Measurements from ENCODE around the gene PLEKHA8. TPM values are rescaled to one million over a fixed set of nuclear protein-coding genes. Genes with fewer than 3 reads are reported as not detected.

Gene PLEKHA8
- total RNA-seq, 4 donors from 2014 or later = 5.7 to 12.4 (median 7.2) TPM

- no peaks in the 10 kb centered on the region for H3K36me3 ChIP-seq
- no peak for DNase-seq (ENCODE audit: low spot score in 2 of 2)
- TF ChIP-seq CTCF (IDR thresholded peaks at IDR 0.05) (no peak), POLR2AphosphoS5 (IDR thresholded peaks at IDR 0.05) (no peak), POLR2A (IDR thresholded peaks at IDR 0.05) (no peak), EP300 (IDR thresholded peaks at IDR 0.05) (no peak)
- no peak overlapping the region for H3K27ac ChIP-seq
- H3K4me3 ChIP-seq = no peak overlapping the region
- no peaks in the 10 kb centered on the region for H3K4me1 ChIP-seq
- H3K9me3 ChIP-seq = no peaks in the 10 kb centered on the region
- no peaks in the 10 kb centered on the region for H3K27me3 ChIP-seq
Measured at GRCh38 chr7:29995652-29996051, 32.6 kb upstream of the PLEKHA8 start.

GRCh38 chr7:29996321-29996720 lies 31.9 kb upstream of the PLEKHA8 start:
- no peak overlapping the region for H3K27ac ChIP-seq
- no peak for DNase-seq (ENCODE audit: low spot score in 2 of 2)
- H3K9me3 ChIP-seq = no peaks in the 10 kb centered on the region
- H3K36me3 ChIP-seq = no peaks in the 10 kb centered on the region
- no peaks in the 10 kb centered on the region for H3K27me3 ChIP-seq
- no peak overlapping the region for H3K4me3 ChIP-seq
- TF ChIP-seq CTCF (IDR thresholded peaks at IDR 0.05) (no peak), EP300 (IDR thresholded peaks at IDR 0.05) (no peak), POLR2AphosphoS5 (IDR thresholded peaks at IDR 0.05) (no peak)
- no peaks in the 10 kb centered on the region for H3K4me1 ChIP-seq

GRCh38 chr7:29998489-29998888 lies 29.7 kb upstream of the PLEKHA8 start:
- H3K4me1 ChIP-seq = no peaks in the 10 kb centered on the region

GRCh38 chr7:30001998-30002397 lies 26.2 kb upstream of the PLEKHA8 start:
- H3K9me3 ChIP-seq = no peaks in the 10 kb centered on the region

More at GRCh38 chr7:29998489-29998888, 29.7 kb upstream of the PLEKHA8 start:
- Histone ChIP-seq H3K9me3 (no peaks in the 10 kb centered on the region), H3K4me3 (no peak overlapping the region), H3K27ac (no peak overlapping the region), H3K36me3 (no peaks in the 10 kb centered on the region), H3K27me3 (no peaks in the 10 kb centered on the region)
- no peak for TF ChIP-seq EP300 (IDR thresholded peaks at IDR 0.05)
- no peak for TF ChIP-seq POLR2A (IDR thresholded peaks at IDR 0.05)
- no peak for DNase-seq (ENCODE audit: low spot score in 2 of 2)

GRCh38 chr7:30003098-30003497 lies 25.1 kb upstream of the PLEKHA8 start:
- Histone ChIP-seq H3K27me3 (no peaks in the 10 kb centered on the region), H3K4me3 (no peak overlapping the region), H3K9me3 (no peaks in the 10 kb centered on the region), H3K27ac (no peak overlapping the region), H3K4me1 (no peaks in the 10 kb centered on the region), H3K36me3 (no peaks in the 10 kb centered on the region)
- WGBS = 74% methylated on average over 6 of the region's 6 CpGs
- no peak for DNase-seq (ENCODE audit: low spot score in 2 of 2)
- TF ChIP-seq CTCF (IDR thresholded peaks at IDR 0.05) (no peak), POLR2A (IDR thresholded peaks at IDR 0.05) (no peak), EP300 (IDR thresholded peaks at IDR 0.05) (no peak), POLR2AphosphoS5 (IDR thresholded peaks at IDR 0.05) (no peak)

More at GRCh38 chr7:30001998-30002397, 26.2 kb upstream of the PLEKHA8 start:
- TF ChIP-seq POLR2A (IDR thresholded peaks at IDR 0.05) (no peak), POLR2AphosphoS5 (IDR thresholded peaks at IDR 0.05) (no peak), CTCF (IDR thresholded peaks at IDR 0.05) (no peak), EP300 (IDR thresholded peaks at IDR 0.05) (no peak)
- Histone ChIP-seq H3K27ac (no peak overlapping the region), H3K27me3 (no peaks in the 10 kb centered on the region), H3K4me1 (no peaks in the 10 kb centered on the region), H3K36me3 (no peaks in the 10 kb centered on the region), H3K4me3 (no peak overlapping the region)
- WGBS = 88% methylated on average over 2 of the region's 2 CpGs
- DNase-seq (ENCODE audit: low spot score in 2 of 2) = no peak

GRCh38 chr7:30005464-30005863 lies 22.7 kb upstream of the PLEKHA8 start:
- H3K36me3 ChIP-seq = no peaks in the 10 kb centered on the region
- no peak overlapping the region for H3K27ac ChIP-seq
- H3K4me1 ChIP-seq = no peaks in the 10 kb centered on the region
- DNase-seq (ENCODE audit: low spot score in 2 of 2) = no peak
- H3K9me3 ChIP-seq = no peaks in the 10 kb centered on the region
- H3K4me3 ChIP-seq = no peak overlapping the region
- H3K27me3 ChIP-seq = no peaks in the 10 kb centered on the region
- 57% methylated on average over 3 of the region's 3 CpGs for WGBS
- TF ChIP-seq CTCF (IDR thresholded peaks at IDR 0.05) = no peak
- no peak for TF ChIP-seq POLR2A (IDR thresholded peaks at IDR 0.05)
- no peak for TF ChIP-seq POLR2AphosphoS5 (IDR thresholded peaks at IDR 0.05)
- no peak for TF ChIP-seq EP300 (IDR thresholded peaks at IDR 0.05)

All from suprapubic skin (tissue), 4 donors.